DOHH2 (cell line): Measurements from ENCODE around the gene RNF187.

ENCODE experiments used
- H3F3A ChIP-seq: fragments of 200-600 bp; sonication (generic), shearing (Covaris generic); 2 replicates; pipeline ENCODE4 v1.6.0; 2016; ENCODE audit warnings: antibody characterized with exemption, mild to moderate bottlenecking; ENCODE audit not compliant: control insufficient read depth, insufficient read depth
- H3K27ac ChIP-seq: fragments of 200-600 bp; sonication (generic); 2 replicates; pipeline ENCODE4 v1.5.1; 2014; ENCODE audit warnings: low read depth, mild to moderate bottlenecking, low read length, moderate library complexity
- H3K27me3 ChIP-seq: fragments of 200-600 bp; sonication (generic); 2 replicates; pipeline ENCODE4 v1.6.1; 2014; ENCODE audit warnings: mild to moderate bottlenecking, low read length, mixed read lengths; ENCODE audit not compliant: control insufficient read depth
- H3K36me3 ChIP-seq: fragments of 200-600 bp; sonication (generic); 2 replicates; pipeline ENCODE4 v1.6.1; 2014; ENCODE audit warnings: mild to moderate bottlenecking, low read length, moderate library complexity, mixed read lengths; ENCODE audit not compliant: control insufficient read depth
- H3K4me1 ChIP-seq: fragments of 200-600 bp; sonication (generic); 2 replicates; pipeline ENCODE4 v1.6.1; 2014; ENCODE audit warnings: mild to moderate bottlenecking, low read length, mixed read lengths; ENCODE audit not compliant: control insufficient read depth
- H3K4me2 ChIP-seq: fragments of 200-600 bp; sonication (generic); 2 replicates; pipeline ENCODE4 v1.6.0; 2014; ENCODE audit warnings: mild to moderate bottlenecking, low read length, moderate library complexity
- H3K4me3 ChIP-seq: fragments of 200-600 bp; sonication (generic); 2 replicates; pipeline ENCODE4 v1.5.1; 2014; ENCODE audit warnings: mild to moderate bottlenecking, low read length, mixed read lengths
- H3K79me2 ChIP-seq: fragments of 200-600 bp; sonication (generic); 2 replicates; pipeline ENCODE4 v1.6.1; 2014; ENCODE audit warnings: mild to moderate bottlenecking, low read length, mixed read lengths; ENCODE audit not compliant: control insufficient read depth
- H3K9me2 ChIP-seq: fragments of 200-600 bp; sonication (generic); replicated peaks from 2 replicates; pipeline ENCODE4 v1.6.1; 2014; ENCODE audit warnings: mild to moderate bottlenecking, low read length, mixed read lengths; ENCODE audit not compliant: control insufficient read depth
- H3K9me3 ChIP-seq: fragments of 200-600 bp; sonication (generic); 2 replicates; pipeline ENCODE4 v1.6.1; 2014; ENCODE audit warnings: antibody characterized with exemption, low read length, mixed read lengths; ENCODE audit not compliant: control insufficient read depth, insufficient read depth
- H4K20me1 ChIP-seq: fragments of 200-600 bp; sonication (generic); 2 replicates; pipeline ENCODE4 v1.6.0; 2014; ENCODE audit warnings: low read depth, mild to moderate bottlenecking, antibody characterized with exemption, low read length, moderate library complexity; ENCODE audit not compliant: control insufficient read depth, insufficient read depth
- CTCF ChIP-seq: fragments of 200-600 bp; sonication (generic); IDR thresholded peaks from one replicate; pipeline ENCODE4 v1.5.1; 2014; ENCODE audit warnings: antibody characterized with exemption, mild to moderate bottlenecking, low read depth, low read length; ENCODE audit not compliant: poor library complexity, severe bottlenecking
- EZH2phosphoT487 ChIP-seq: fragments of 200-600 bp; sonication (generic); IDR thresholded peaks from 2 replicates; pipeline ENCODE4 v1.6.1; 2017; ENCODE audit warnings: borderline replicate concordance, mild to moderate bottlenecking, antibody characterized with exemption, low read length, moderate library complexity, mixed read lengths

The RNF187 gene

GRCh38 chr1:228445843-228446650 lies 41.1 kb upstream of the RNF187 start:
- Histone ChIP-seq H3K36me3 (no peaks in the 10 kb centered on the region), H3K79me2 (no peaks in the 10 kb centered on the region), H3K4me1 (no peaks in the 10 kb centered on the region), H3K27ac (no peak overlapping the region), H3K9me3 (no peaks in the 10 kb centered on the region), H3K27me3 (peaks cover 17% of the 10 kb centered on the region), H4K20me1 (no peaks in the 10 kb centered on the region), H3K4me3 (no peak overlapping the region), H3F3A (no peaks in the 10 kb centered on the region), H3K9me2 (no peaks in the 10 kb centered on the region), H3K4me2 (no peak overlapping the region)
- TF ChIP-seq EZH2phosphoT487 (no peak), CTCF (no peak)

GRCh38 chr1:228446852-228447251 lies 40.3 kb upstream of the RNF187 start:
- no peak overlapping the region for H3K27ac ChIP-seq
- no peaks in the 10 kb centered on the region for H3K9me3 ChIP-seq
- no peaks in the 10 kb centered on the region for H3K36me3 ChIP-seq
- peaks cover 10% of the 10 kb centered on the region for H3K27me3 ChIP-seq
- TF ChIP-seq CTCF (no peak), EZH2phosphoT487 (no peak)
- no peak overlapping the region for H3K4me3 ChIP-seq
- H3K4me1 ChIP-seq, result no peaks in the 10 kb centered on the region
- no peaks in the 10 kb centered on the region for H4K20me1 ChIP-seq
- H3K9me2 ChIP-seq, result no peaks in the 10 kb centered on the region
- no peaks in the 10 kb centered on the region for H3F3A ChIP-seq
- no peaks in the 10 kb centered on the region for H3K79me2 ChIP-seq
- no peak overlapping the region for H3K4me2 ChIP-seq

- Histone ChIP-seq H3K27ac (no peak overlapping the region), H4K20me1 (no peaks in the 10 kb centered on the region), H3K4me1 (no peaks in the 10 kb centered on the region), H3K4me2 (no peak overlapping the region), H3K4me3 (no peak overlapping the region), H3F3A (no peaks in the 10 kb centered on the region), H3K79me2 (no peaks in the 10 kb centered on the region), H3K9me2 (no peaks in the 10 kb centered on the region), H3K27me3 (peaks cover 3% of the 10 kb centered on the region), H3K9me3 (no peaks in the 10 kb centered on the region), H3K36me3 (no peaks in the 10 kb centered on the region)
- TF ChIP-seq CTCF (no peak), EZH2phosphoT487 (no peak)
These were observed 38.8 kb upstream of the RNF187 start for GRCh38 chr1:228448372-228448771.
